Caco-2 (cell line): ENCODE measurements around the gene PTMS. TPM values are rescaled to one million over a fixed set of nuclear protein-coding genes. Genes with fewer than 3 reads are reported as not detected.

Experiments
- BruUV-seq: library from RNA; stranded (reverse); fragments of 400-500 nt; replicated peaks from 2 replicates; lab custom pipeline; 2021; lab: Mats Ljungman, UMichigan
- CTCF ChIA-PET: fragments of 300-600 bp; sonication (Branson Sonifier 250); formaldehyde crosslinking; loops from one replicate; lab custom pipeline; 2022; ENCODE audit warnings: antibody characterized with exemption; lab: Charles Lee
- POLR2A ChIA-PET: fragments of 300-600 bp; sonication (Branson Sonifier 250); formaldehyde crosslinking; loops from one replicate; lab custom pipeline; 2022; ENCODE audit warnings: antibody characterized with exemption; lab: Charles Lee
- DNase-seq, 2 experiments: peaks; one replicate each; pipeline versions ENCODE4 v3.0.0 to v3.0.0-alpha.2; 2020 to 2022
- H3K27me3 ChIP-seq: replicated peaks from 2 replicates; pipeline ENCODE4 v1.6.0; 2011; ENCODE audit warnings: low read length; ENCODE audit not compliant: control insufficient read depth, insufficient read depth
- H3K36me3 ChIP-seq: 2 replicates; pipeline ENCODE4 v1.5.1; 2011; ENCODE audit warnings: low read length; ENCODE audit not compliant: control insufficient read depth, insufficient read depth
- H3K4me1 ChIP-seq: fragments of 250-450 bp; sonication (Bioruptor Pico); 2 replicates; pipeline ENCODE4 v1.5.1; 2020; ENCODE audit warnings: mild to moderate bottlenecking
- H3K4me3 ChIP-seq: 2 replicates; pipeline ENCODE4 v1.5.1; 2011; ENCODE audit warnings: low read depth, mild to moderate bottlenecking, control low read depth, low read length
- H3K9me3 ChIP-seq: fragments of 250-450 bp; sonication (Bioruptor Pico); 2 replicates; pipeline ENCODE4 v1.5.1; 2020; ENCODE audit warnings: mild to moderate bottlenecking, moderate library complexity
- H3K27ac Mint-ChIP-seq: one replicate; pipeline ENCODE4 v1.8.0; 2022; ENCODE audit warnings: mixed read lengths; ENCODE audit not compliant: unreplicated experiment
- H3K27me3 Mint-ChIP-seq: one replicate; pipeline ENCODE4 v1.8.0; 2022; ENCODE audit warnings: mixed read lengths; ENCODE audit not compliant: insufficient read depth, unreplicated experiment
- H3K36me3 Mint-ChIP-seq: one replicate; pipeline ENCODE4 v1.8.0; 2022; ENCODE audit warnings: mild to moderate bottlenecking, mixed read lengths; ENCODE audit not compliant: insufficient read depth, unreplicated experiment
- H3K4me1 Mint-ChIP-seq: one replicate; pipeline ENCODE4 v1.8.0; 2022; ENCODE audit warnings: low read depth, mixed read lengths; ENCODE audit not compliant: unreplicated experiment
- H3K4me3 Mint-ChIP-seq: one replicate; pipeline ENCODE4 v1.8.0; 2022; ENCODE audit warnings: mild to moderate bottlenecking, moderate library complexity, mixed read lengths; ENCODE audit not compliant: unreplicated experiment
- H3K9me3 Mint-ChIP-seq: one replicate; pipeline ENCODE4 v1.8.0; 2022; ENCODE audit warnings: mixed read lengths; ENCODE audit not compliant: unreplicated experiment
- CTCF ChIP-seq, 2 experiments: fragments of 200-600 bp in 1 of 2; IDR thresholded peaks; 1 replicate in 1 of 2; 2 replicates in 1 of 2; pipeline versions ENCODE4 v1.5.1 to v1.8.0; 2011 to 2022; ENCODE audit warnings: antibody characterized with exemption in 1 of 2, control low read depth in 1 of 2, inconsistent platforms in 1 of 2, low read depth in 1 of 2, low read length in 1 of 2, mild to moderate bottlenecking in 1 of 2, moderate library complexity in 1 of 2; ENCODE audit not compliant: insufficient read depth in 1 of 2, severe bottlenecking in 1 of 2, unreplicated experiment in 1 of 2
- intact Hi-C: fragments of 100-400 bp; cut with micrococcal nuclease; formaldehyde crosslinking; loops from one replicate; pipeline ENCODE4 v1.10.0; 2022; ENCODE audit not compliant: unreplicated experiment
- total RNA-seq: library from RNA; stranded (reverse); gene quantifications from 2 replicates; pipeline ENCODE4 v1.2.3, GENCODE V29; 2022

Gene PTMS
- total RNA-seq, 1 experiment from 2014 or later, result 285 TPM

DNA sequence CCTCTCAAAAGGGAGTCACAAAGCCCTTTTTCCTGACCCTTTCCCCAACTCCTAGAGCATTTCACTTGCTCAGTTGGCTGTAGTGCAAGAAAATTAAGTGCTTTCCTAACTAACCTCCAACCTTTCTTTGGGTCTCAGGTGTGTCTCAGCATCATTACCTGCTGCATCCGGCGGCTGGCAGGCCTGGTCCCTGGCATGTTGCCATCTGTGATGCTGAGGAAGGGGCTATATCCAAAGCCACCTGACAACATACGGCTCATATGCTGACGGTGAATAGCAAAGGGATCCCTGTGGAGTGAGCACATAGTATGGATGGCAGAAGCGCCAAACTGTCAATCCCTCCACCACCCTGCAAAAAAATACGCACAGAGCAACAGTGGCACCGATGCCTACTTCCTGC, 14.4 kb upstream of the PTMS start:
- no peaks in the 10 kb centered on the region for H3K9me3 Mint-ChIP-seq
- peaks cover 11% of the 10 kb centered on the region for H3K4me1 Mint-ChIP-seq
- intact Hi-C loops, result loop anchor here (2.0 kb wide), 1 partner anchor 83 kb away; no protein-coding TSS in a partner anchor
- H3K4me3 Mint-ChIP-seq, result peak overlapping the region; percentile 90
- peaks cover 67% of the 10 kb centered on the region for H3K36me3 Mint-ChIP-seq
- peaks cover 8% of the 10 kb centered on the region for H3K36me3 ChIP-seq
- no peaks in the 10 kb centered on the region for H3K27me3 ChIP-seq
- TF ChIP-seq CTCF (IDR thresholded peaks at IDR 0.05; ENCODE audit: insufficient read depth in 1 of 2, low read depth in 1 of 2, low read length in 1 of 2, severe bottlenecking in 1 of 2, unreplicated experiment in 1 of 2), result no peak
- no peaks in the 10 kb centered on the region for H3K9me3 ChIP-seq
- H3K4me3 ChIP-seq, result peak overlapping the region; percentile 97
- BruUV-seq, result no TSS peak
- CTCF ChIA-PET, result interaction anchor here (0.6 to 4.5 kb wide), 11 partner anchors 9 to 121 kb away, joined by 3 to 135 read pairs (median 18); partner anchors contain the start of genes CDCA3, COPS7A, PTMS and SPSB2
- no peaks in the 10 kb centered on the region for H3K27me3 Mint-ChIP-seq
- H3K4me1 ChIP-seq, result peaks cover 16% of the 10 kb centered on the region
- H3K27ac Mint-ChIP-seq, result peak overlapping the region; percentile 94
- POLR2A ChIA-PET, result interaction anchor here (0.8 to 3.1 kb wide), 9 partner anchors 9 to 218 kb away, joined by 4 to 60 read pairs (median 20); partner anchors contain the start of genes CDCA3, COPS7A, GAPDH and PTMS
- DNase-seq, result no peak

GRCh38 chr12:6752167-6752920, 13.8 kb upstream of the PTMS start:
- H3K4me1 ChIP-seq, result peaks cover 16% of the 10 kb centered on the region
- peak overlapping the region; percentile 90 for H3K4me3 Mint-ChIP-seq
- no peaks in the 10 kb centered on the region for H3K9me3 Mint-ChIP-seq
- BruUV-seq, result TSS peak; percentile 23
- peak; percentile 25 to 37 for TF ChIP-seq CTCF (IDR thresholded peaks at IDR 0.05; ENCODE audit: insufficient read depth in 1 of 2, low read depth in 1 of 2, low read length in 1 of 2, severe bottlenecking in 1 of 2, unreplicated experiment in 1 of 2)
- DNase-seq, result peak; percentile 54 to 71
- intact Hi-C loops, result loop anchor here (2.0 kb wide), 1 partner anchor 82 kb away; no protein-coding TSS in a partner anchor
- H3K4me1 Mint-ChIP-seq, result peaks cover 11% of the 10 kb centered on the region
- no peaks in the 10 kb centered on the region for H3K27me3 Mint-ChIP-seq
- POLR2A ChIA-PET, result interaction anchor here (0.5 to 3.1 kb wide), 15 partner anchors 9 to 1011 kb away, joined by 3 to 60 read pairs (median 9); partner anchors contain the start of genes C12orf57, CDCA3, COPS7A and GAPDH
- H3K4me3 ChIP-seq, result peak overlapping the region; percentile 97
- H3K36me3 ChIP-seq, result peaks cover 8% of the 10 kb centered on the region
- H3K9me3 ChIP-seq, result no peaks in the 10 kb centered on the region
- H3K36me3 Mint-ChIP-seq, result peaks cover 62% of the 10 kb centered on the region
- CTCF ChIA-PET, result interaction anchor here (0.6 to 4.5 kb wide), 27 partner anchors 9 to 138 kb away, joined by 3 to 135 read pairs (median 6); partner anchors contain the start of genes CD4, CDCA3, COPS7A and GPR162
- H3K27me3 ChIP-seq, result no peaks in the 10 kb centered on the region
- peak overlapping the region; percentile 94 for H3K27ac Mint-ChIP-seq
